ENCODE data around the gene DERA.
"Not testable (repeated sequence)": the region's sequence is repeated elsewhere in the genome, so short reads cannot be mapped to it uniquely, and the experiment has no call there.

The DERA gene

DNA sequence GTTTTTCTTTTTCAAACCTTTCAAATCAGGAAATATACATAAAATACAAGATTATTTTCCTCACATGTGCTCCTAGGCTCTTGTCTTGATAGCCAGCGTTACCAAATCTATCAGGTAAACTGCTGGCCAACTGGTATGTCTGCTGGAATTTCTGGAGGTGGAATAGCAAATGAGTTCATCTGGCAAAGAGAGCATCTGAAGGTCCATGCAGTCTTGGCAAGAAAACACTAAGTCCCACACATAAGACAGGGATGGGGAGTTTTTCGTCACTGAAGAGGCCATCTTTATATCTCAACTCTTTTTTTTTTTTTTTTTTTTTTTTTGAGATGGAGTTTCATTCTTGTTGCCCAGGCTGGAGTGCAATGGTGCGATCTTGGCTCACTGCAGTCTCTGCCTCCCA, 60.1 kb downstream of the DERA start:
- DNase-seq: no peak

DNA sequence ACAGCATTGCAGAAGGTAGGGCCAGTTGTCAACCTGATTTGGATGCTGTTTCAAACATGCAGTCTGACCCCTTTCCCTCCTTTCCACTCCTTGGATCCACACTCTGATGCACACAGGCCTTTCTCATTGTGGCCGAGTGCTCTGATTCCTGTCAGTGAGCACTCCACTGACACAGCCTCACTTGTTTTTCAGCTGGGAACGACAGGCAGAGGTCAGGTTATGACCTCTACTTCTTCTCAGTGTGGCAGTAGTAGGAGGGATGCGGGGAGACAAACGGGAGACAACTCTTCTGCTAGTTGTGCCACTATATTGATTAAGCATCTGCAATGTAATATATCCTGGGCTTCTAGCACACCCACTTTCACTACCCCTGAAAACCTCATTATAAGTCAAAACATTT, 61.8 kb downstream of the DERA start:
- no peak for DNase-seq

DNA sequence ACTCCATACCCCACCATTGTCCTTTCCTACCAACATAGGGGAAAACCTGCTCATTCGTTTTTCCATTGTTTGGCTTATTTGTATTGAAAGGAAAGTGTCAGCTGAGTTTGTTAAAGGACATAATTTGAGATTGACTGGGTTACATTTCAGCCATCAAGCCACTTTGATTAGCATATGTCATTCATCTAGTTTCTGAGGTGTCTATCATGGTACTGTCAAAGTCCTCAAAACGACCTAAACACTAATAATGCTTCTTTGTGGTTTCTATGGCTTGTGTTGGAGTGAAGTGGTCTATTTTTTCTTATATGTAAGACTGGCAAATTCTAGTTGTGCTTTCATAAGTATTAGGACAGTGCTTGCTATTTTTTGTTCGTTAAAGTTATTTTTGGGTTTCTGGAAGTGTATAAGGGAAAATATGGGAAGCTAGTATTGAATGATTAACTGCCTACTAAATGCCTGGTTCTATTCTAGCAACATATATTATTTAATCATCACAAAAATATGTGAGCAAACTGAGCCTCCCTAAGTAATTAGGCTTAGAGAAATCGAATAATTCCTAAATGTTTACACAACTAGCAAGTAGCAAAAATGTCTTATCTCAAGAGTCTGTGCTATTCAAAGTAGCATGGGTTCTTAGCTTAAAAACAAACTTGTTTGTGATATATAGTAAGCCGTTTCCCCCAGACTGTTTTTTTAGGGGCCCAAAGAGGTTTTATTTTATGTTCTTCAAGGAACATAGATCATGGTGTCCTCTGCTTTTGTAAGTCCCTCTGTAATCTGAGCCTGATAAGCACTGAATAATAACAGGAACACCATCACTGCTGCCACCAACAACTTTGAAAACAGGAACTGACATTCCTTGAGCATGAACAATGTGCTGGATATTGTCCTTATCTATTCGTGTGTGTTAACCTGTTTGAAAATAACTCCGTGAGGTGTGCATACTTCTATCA, 67.1 kb downstream of the DERA start:
- no peak for DNase-seq

DNA sequence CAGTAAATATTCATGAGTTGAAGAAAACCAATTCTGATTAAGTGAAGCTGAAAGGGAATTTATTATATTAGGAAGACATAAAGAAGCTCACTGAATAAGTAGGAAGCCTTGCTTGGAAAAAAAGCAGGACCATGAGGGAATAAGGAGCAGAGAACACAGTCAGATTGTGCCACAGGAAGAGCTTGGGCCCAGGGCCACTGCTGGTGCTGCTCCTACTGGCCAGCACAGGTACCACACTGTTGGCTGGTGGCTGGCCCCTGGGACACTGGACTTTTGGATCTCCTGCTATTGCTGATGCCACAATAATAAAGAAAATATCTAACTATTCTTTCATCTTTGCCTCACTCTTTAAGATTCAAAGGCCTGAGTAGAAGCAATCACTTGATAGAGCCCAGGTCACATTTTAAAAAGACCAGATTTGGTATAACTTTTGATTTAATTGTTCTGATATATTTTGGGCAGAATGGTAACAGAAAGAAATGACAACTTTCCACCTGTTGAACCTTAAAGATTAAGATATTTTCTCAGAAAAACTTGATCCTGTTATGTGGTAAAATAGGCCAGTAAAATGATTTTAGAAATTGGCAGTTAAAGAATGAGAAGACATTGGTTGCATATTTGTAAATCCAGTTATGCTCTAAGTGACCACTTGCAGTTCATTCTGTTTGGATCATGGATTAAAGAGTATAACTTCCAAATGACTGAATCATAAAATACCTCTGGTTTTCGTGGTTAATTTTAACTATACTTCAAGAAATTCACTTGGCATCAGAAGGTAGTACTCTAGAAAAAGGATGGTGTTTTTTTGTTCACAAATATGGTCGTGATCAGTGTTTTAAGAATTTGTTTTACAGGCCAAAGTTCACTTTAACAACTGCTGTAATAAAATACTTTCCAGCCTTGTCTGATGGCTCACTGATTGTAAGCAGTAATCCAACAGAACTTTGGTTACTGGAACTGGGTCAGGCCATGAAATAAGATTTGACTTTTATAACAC, 68.3 kb downstream of the DERA start:
- no peak for DNase-seq

DNA sequence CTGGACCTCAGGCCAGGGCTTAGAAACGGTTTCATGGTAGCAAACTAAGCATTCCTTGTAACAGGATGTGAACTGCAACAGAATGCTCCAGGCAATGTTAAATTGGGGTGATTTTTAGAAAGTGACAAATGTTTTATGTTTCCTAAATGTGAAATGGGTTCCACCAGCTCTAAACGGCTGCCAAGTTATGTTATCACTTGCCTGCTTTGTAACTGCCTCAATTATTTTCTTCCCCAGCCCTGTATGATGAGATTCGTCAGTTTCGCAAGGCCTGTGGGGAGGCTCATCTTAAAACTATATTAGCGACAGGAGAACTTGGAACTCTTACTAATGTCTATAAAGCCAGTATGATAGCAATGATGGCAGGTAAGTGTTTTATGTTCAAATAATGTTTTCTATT, 70.9 kb downstream of the DERA start:
- no peak for DNase-seq

DNA sequence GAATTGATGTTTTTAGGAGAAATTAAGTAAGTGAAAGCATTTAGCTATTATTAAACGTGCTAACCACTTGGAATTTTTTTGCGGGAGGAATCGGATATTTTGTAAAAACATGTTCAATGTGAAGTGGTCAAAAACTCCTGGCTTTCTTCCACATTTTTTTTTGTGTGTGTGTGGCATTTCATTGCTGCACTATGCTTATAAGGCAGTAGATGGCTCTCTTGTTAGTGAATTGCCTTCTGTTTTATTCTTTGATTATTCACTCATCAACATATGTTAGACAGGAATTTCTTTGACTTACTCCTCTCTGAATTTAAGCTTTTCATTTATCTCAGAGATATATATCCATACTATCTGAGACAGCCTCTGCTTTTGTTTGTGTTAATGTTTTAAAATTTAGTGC, 71.3 kb downstream of the DERA start:
- DNase-seq: no peak

DNA sequence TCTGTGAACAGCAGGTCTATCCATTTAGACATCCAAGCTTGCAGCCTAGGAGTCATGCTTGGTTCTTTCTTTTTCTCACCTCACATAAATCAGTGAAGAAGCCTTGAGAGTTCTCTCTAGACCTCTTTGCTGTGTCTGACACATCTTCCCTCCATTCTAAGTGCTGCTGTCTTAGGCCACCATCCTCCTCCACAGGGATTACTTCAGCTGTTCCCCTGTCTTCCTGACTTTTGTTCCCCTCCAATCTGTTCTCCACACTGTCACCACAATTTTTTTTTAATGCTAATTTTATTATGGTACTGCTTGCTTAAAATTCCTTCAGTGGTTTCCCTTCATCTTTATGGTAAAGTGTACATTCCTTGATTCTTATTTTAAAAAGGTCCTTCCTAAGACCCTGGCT, 71.8 kb downstream of the DERA start:
- no peak for DNase-seq

DNA sequence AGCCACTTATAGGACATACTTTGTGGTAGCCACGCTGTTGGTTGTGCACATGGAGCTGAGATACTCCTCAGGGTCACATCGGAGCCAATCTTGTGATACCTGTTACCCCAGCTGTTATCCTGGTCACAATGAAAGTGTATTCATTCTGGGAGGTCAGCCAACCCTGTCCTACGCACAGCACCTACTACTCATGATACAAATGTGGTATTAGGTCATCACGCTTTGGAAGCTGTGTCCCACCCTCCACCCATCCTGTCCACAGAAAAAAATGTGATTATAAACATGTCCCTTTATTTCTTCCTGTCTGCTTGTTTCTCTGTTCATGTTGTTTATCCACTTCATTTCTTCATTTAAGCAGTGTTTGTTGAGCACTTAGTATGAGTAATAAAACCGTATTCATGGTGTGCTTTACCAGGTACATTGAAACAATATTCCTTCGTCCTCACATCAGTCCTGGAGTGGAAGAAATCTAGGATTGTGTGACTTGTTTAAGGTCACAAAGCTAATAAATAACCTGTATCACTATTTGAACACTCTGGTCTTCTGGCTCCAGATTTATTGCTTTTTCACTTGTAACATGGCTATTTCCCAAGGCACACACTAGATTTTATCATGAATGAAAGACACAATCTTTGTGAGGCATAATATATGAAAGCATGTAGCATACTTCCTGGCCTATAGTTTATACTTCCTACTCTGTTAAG, 73.1 kb downstream of the DERA start:
- no peak for DNase-seq

DNA sequence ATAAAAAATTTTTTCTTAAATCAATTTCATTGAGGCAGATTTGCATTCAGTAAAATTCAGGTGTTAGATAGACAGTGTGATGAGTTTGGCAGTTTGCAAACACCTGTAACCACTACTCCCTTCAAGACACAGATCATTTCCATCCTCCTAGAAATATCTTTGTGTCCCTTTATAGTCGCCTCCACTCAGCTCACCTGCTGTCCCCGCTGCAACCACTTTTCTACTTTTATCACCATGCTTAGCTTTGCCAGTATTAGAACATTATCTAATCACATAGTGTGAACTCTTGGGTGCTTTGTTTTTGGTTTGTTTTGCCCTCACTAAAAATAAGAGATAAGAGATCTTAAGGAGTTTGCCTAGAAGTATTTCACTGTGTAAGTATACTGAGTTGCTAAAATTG, 73.8 kb downstream of the DERA start:
- no peak for DNase-seq

DNA sequence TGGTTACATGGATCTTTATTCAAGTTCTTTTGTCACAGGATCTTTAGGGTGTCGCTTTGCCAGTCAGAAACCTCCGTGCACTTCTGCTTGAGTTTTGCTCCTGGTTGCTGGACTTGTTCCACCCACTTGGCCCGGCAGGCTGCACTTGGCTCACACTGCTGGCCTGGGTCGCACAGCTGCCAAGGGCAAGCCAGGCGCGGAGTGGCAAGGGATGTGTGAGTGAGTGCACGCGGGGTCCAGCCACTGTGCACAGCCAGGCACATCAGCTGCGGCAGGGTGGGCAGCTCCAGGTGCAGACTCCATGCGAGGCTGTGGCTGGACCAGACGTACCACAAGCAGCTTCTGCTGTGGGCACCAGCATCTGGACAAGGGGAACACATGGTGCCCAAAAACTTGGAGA, 76.6 kb downstream of the DERA start:
- DNase-seq: no peak

DNA sequence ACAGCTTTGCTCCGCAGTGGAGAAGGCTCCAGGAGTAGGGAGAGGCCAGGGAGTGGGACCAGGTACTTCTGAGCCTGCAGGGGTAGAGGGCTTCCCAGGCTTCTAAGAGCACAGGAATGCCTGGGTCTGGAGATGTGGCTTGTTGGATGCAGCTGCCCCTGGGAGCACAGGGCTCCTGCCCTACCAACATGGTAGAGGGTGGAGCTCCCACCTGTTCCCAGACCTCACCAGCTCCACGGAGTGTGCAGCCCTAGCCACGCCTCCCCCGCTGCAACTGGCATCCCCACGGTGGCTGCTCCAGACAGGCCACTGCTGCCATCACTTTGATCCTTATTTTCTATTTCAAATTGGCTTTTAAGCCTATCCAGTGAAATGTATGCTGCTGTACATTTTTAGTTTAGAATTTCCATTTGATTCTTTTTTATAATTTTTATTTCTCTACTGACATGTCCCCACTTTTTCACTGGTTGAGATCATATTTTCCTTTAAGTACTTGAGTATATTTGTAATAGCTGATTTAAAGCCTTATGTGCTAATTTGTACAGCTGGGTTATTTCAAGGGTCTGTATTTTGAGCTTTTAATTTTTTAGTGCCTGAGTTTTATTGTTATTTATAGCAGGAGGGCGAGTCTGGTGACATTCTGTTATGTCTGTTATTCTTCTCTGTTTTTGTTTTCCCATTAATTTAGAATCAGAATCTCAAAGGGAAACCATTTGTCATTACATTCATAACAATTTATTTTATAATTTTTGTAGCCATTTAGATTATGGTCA, 78.0 kb downstream of the DERA start:
- no peak for DNase-seq

DNA sequence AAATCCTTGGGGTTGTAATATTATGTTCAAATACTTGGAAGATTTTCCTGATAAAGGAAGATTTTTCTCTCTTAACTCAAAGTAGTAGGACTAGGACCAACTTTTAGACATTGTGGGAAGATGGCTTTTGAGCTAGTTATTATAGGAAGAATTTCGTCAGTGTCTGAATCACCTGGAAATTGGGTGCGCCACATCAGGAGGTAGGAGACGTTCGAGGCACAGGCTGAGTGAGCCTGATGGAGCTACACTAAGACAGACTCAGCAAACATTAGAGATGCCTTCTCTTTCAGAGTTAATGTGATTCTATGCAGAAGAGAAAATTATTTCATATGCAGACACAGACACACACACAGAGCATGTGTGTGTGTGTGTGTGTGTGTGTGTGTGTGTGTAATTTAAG, 84.7 kb downstream of the DERA start:
- no peak for DNase-seq

DNA sequence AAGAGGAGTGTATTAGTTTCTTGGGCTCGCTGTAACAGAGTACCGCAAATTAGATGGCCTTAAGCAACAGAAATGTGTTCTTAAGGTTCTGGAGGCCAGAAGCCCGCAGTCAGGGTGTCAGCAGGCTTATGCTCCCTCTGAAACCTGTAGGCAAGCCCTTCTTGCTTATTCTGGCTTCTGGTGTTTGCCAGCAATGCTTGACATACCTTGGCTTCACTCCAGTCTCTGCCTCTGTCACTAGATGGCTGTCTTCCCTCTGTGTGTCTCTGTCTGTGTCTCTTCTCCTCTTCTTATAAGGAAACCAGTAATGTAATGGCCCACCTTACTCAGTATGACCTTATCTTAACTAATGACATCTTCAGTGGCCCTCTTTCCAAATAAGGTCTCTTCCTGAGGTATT, 85.1 kb downstream of the DERA start:
- no peak for DNase-seq

DNA sequence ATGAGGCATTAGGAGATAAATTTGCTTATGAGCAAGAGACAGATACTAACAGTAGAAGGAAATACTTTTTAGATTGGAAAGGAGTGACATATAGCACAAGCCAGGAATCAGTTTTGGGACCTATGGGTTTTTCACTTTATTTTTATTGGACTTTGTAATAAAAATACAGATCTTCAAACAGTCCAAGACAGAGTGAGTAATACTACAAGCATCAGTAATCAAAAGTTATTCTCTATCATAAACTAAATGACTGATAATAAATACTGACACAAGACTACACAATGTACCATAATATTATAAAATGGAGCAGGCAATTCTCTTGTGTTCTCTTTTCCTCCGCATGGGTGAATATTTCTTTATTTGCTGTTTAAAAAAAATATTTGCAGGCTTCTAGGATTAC, 85.8 kb downstream of the DERA start:
- DNase-seq: no peak

DNA sequence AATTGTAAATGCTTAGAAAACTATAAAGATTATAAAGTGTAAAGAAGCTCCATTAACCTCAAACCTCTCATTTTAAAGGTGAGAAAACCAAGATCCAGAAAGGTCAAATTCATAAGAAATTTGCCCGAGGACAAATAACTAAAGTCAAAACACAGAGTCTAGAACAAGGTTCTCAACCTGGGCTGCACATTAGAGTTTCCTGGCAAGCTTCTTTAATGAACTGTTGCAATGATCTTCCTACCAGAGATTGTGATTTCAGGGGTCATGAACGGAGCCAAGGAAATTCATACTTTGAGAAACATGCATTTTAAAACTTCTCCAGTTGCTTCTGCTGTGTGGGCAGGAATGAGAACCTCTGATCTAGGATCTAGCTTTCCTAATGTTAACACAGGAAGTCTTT, 86.8 kb downstream of the DERA start:
- DNase-seq: no peak

DNA sequence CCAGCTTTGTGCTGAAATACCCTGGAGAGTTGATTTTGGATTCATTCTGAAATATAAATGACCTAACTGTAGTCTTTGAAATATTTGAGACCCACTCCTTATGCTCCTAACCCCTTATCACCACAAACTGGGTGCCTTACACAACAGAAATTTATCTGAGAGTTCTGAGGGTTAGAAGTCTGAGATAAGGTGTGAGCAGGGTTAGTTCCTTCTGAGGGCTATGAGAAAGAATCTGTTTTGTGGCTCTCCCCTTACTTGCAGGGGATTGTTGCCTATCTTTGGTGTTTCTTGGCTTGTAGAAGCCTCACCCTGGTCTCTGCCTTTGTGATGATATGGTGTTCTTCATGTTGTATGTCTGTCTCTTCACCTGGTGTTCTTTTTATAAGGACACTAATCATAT, 91.7 kb downstream of the DERA start:
- DNase-seq: no peak

DNA sequence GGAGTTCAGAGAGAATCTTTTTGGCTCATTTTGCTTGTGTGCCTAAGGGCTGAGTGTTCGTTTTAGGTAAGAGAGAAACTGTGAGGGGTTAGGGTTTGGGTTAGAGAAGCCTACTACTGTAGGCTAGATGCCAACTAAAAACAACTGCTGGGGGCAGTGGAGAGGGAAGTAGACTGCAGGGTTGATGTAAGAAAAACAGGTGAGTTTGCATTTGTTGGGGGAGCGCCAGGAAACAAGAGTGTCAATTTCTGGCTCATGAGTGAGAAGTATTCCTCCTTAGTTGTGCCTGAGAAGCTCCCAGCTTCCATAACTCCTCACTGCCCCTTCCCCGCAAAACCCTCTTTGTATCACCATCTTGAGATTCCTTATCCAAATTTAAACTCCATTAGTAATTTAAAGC, 92.3 kb downstream of the DERA start:
- DNase-seq: no peak

DNA sequence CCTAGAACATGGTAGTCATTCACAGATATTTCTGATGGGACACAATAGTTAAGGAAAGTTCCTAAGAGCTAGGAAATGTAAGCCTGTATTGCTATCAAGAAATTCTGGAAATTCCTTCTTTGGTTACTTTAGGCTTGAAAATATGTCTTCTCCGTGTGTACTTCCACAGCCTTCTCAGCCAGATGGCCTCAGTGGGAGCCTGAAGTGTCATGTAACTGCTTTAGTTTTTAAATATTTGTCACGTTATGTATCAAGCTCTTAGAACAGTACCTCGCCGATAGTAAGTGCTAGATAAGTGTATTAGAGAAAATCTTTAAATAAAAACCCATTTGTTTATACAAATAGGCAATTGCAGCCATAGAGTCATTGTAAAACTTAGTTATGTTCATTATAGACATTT, 95.6 kb downstream of the DERA start:
- DNase-seq: no peak

DNA sequence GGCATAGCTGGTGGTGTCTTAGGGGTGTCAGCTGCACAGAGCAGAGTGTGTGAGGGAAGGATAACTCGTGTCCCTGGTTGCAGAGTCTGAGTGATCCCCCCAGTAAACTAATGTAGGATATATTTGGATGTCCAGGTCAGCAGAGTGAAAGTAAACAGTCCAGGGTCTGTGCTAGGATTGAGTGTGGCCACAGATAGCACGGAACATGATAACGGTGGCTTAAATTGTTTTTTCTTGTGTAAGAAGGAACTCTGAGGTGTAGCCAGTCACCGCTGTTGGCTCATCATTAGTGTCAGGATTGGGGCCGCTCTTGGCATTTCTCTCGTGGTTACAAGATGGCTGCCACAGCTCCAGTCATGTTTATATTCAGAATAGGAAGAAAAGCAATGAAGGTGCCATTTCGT, 97.3 kb downstream of the DERA start:
- DNase-seq: no peak

DNA sequence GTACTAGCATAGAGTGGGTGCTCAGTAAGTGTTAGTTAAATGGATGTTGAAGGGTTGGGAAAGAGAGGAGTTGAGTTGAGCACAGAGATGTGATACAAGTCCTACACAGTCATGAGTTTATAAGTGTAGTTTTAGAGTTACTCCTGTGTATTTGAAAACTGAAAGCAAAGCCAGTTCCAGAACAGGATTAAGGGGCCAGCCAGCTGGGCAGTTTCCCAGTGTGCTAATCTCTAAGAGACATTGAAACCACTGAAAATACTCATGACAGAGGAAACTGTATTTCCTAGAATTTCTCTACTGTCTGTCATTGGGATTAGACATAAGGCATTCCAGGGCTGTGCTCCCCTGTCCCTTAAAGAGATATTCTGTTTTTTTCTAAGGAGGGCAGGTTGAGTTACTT, 101.0 kb downstream of the DERA start:
- DNase-seq: no peak

DNA sequence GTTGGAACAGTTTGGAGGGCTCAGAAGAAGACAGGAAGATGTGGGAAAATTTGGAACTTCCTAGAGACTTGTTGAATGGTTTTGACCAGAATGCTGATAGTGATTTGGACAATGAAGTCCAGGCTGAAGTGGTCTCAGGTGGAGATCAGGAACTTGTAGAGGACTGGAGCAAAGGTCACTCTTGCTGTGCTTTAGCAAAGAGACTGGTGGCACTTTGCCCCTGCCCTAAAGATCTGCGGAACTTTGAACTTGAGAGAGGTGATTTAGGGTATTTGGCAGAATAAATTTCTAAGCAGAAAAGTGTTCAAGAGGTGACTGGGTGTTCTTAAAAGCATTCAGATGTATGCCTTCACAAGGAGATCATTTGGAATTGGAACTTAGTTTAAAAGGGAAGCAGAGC, 102.6 kb downstream of the DERA start:
- DNase-seq: not testable (repeated sequence)

DNA sequence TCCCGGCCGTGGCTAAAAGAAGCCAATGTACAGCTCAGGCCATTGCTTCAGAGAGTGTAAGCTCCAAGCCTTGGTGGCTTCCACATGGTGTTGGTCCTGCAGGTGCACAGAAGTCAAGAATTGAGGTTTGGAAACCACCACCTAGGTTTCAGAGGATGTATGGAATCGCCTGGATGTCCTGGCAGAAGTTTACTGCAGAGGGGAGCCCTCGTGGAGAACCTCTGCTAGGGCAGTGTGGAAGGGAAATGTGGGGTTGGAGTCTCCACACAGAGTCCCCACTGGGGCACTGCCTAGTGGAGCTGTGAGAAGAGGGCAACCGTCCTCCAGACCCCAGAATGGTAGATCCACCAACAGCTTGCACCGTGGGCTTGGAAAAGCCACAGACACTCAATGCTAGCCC, 103.3 kb downstream of the DERA start:
- DNase-seq: not testable (repeated sequence)

Data from CD4-positive, alpha-beta T cell treated with Interleukin-12 subunit alpha and Interleukin-12 subunit beta, for 1 hour (primary cell).